ENCODE measurements around the gene PERP.

GRCh38 chr6:138105446-138105845 is 1.8 kb downstream of the PERP start:
- TF ChIP-seq CTCF (IDR thresholded peaks at IDR 0.05) (no peak), ZFX (IDR thresholded peaks at IDR 0.05; ENCODE audit: borderline replicate concordance) (no peak)
